Measurements from ENCODE around the gene PIEZO2.
"Not testable (repeated sequence)": the region's sequence is repeated elsewhere in the genome, so short reads cannot be mapped to it uniquely, and the experiment has no call there.

Gene PIEZO2

DNA sequence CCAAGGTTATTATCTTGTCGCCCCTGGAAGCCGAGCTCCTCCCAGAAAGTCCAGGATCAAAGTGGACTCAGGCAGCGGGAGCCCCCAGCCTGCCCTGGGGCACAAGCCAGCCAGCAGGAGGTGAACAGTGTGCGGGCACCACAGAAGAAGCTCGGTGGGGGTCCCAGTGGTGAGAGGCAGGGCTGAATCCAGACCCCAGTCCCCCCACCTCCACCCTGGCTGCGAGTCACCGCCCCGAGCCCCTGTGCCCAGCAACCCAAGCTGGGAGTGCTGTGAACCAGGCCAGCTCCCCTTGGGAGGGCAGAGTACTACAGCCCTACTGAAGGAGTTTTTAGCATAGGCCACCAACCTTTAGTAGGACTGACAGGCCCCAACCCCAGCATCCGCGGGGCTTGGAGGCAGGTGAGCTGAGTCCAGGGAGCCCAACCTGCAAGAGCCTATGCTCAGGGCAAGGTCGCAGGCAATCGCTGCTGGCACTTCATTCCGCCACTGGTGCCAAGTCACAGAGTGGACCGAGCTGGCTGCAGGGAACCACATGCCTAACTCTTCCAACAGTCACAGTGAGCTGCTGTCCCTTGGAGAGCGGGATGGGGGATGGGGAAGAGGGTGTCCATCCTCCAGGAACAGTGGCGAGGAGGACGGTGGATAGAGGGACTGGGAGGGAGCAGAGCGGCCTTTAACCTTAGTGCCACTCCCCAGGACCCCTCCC, 3.0 kb downstream of the PIEZO2 start:
- TF ChIP-seq, protein P1, sequence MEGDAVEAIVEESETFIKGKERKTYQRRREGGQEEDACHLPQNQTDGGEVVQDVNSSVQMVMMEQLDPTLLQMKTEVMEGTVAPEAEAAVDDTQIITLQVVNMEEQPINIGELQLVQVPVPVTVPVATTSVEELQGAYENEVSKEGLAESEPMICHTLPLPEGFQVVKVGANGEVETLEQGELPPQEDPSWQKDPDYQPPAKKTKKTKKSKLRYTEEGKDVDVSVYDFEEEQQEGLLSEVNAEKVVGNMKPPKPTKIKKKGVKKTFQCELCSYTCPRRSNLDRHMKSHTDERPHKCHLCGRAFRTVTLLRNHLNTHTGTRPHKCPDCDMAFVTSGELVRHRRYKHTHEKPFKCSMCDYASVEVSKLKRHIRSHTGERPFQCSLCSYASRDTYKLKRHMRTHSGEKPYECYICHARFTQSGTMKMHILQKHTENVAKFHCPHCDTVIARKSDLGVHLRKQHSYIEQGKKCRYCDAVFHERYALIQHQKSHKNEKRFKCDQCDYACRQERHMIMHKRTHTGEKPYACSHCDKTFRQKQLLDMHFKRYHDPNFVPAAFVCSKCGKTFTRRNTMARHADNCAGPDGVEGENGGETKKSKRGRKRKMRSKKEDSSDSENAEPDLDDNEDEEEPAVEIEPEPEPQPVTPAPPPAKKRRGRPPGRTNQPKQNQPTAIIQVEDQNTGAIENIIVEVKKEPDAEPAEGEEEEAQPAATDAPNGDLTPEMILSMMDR (conservative IDR thresholded peaks at IDR 0.05; ENCODE audit: low read depth): no peak
- DNase-seq (ENCODE audit: low spot score): no peak
- ChIA-PET CTCF (no interaction called here), POLR2A (ENCODE audit: low non-redundant PET) (no interaction called here)
- H3K27ac ChIP-seq: no peak overlapping the region

DNA sequence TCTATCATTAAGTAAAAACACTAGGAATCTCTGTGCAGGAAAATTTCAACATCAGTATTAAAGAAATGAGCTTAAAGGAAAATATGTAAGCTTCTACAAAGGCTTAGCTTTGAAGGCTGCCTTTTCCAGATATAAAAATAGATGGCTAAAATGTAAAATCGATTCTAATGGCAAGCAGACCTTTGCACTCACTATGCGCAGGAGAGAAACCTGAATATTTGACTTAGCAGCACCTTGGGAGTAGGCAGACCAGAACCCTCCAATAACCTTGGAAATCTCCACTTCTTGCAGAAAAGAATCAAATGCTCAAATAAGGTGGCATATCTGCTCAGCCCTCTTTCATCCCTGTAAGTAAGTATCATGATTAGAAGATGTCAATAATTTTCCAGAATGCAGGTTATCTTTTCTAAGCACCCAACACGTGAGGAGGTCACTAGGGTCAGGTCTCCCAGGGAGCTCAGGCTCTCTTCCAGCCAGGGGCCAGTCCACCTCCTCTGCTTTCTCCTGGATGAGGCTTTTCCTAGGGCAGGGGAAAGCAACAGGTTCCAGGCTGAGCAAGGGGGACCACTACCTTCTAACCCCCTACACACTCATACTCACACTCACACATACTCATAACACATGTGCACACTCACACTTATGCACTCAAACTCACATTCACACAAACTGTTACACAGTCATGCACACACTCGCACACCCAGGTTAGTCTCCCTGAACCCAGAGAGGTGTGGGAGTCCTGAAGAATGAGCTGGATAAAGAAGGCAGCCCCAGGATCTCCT, 3.8 kb downstream of the PIEZO2 start:
- no peak for DNase-seq (ENCODE audit: low spot score)
- TF ChIP-seq, protein P1 (conservative IDR thresholded peaks at IDR 0.05; ENCODE audit: low read depth): no peak
- CTCF ChIA-PET: interaction anchor here (0.6 kb wide), 2 partner anchors 334 to 691 kb away, joined by 3 read pairs; no protein-coding TSS in a partner anchor
- POLR2A ChIA-PET (ENCODE audit: low non-redundant PET): no interaction called here
- H3K27ac ChIP-seq: no peak overlapping the region

DNA sequence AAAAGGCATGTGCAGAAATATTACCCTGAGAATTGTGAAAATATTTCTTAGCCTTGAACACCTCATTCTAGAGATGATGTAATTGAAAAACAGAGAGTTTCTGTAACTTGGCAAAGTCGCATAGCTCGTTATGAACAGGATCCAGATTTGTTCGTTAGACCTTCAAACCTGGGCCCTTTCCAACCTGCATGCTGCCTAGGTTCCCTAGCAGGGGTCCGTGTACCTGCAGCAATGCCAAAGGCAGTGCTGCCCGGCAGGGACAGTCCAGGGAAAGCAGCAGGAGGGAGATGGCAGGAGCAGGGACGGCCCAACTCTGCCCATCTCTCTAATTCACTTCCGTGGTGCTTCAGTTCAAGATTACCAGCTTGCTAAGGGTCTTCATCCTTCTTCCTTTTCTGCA, 12.0 kb downstream of the PIEZO2 start:
- CTCF ChIA-PET: no interaction called here
- TF ChIP-seq, protein P1 (conservative IDR thresholded peaks at IDR 0.05; ENCODE audit: low read depth): no peak
- POLR2A ChIA-PET (ENCODE audit: low non-redundant PET): no interaction called here
- DNase-seq (ENCODE audit: low spot score): no peak
- no peak overlapping the region for H3K27ac ChIP-seq

DNA sequence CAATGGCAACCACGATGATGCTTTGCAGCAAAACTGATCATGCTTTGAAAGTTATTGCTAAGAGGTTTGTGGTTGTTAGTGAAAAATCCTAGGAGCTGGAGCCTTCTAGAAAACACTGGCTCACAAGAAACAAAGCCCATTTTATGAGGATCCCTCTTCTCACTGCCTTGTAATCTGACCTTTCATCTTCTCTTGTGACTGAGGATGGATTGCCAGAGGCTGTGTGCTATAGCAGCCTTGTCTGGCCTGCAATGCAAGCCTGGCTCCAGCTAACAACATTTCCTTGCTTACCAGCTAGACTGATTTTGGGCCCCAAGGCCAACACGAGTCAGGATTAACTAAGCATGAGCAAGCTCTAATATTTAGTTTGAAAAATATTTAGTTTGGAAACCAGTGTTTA, 13.1 kb downstream of the PIEZO2 start:
- POLR2A ChIA-PET (ENCODE audit: low non-redundant PET): no interaction called here
- no peak overlapping the region for H3K27ac ChIP-seq
- TF ChIP-seq, protein P1 (conservative IDR thresholded peaks at IDR 0.05; ENCODE audit: low read depth): no peak
- CTCF ChIA-PET: interaction anchor here (0.6 kb wide), 1 partner anchor 43 kb away, joined by 3 read pairs; no protein-coding TSS in a partner anchor
- DNase-seq (ENCODE audit: low spot score): no peak

DNA sequence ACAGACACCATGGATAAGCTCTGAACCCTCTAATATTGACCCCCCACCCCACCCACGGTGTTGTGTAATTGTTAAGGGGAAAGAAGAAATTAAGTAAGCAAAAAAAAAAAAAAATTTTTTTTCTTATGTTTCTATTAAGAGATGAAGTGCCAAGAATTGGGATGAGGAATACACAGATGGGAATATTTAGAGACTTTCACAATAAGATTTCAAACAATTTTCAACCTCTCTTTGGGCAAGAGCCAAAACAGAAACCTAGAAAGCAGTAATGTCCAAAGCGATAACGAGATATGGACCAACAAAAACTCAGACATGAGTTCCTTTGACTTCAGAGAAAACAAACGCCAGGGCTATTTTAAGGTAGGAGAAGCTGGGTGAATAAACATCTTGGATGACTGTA, 14.4 kb downstream of the PIEZO2 start:
- no peak overlapping the region for H3K27ac ChIP-seq
- DNase-seq (ENCODE audit: low spot score): no peak
- TF ChIP-seq, protein P1 (conservative IDR thresholded peaks at IDR 0.05; ENCODE audit: low read depth): no peak
- ChIA-PET POLR2A (ENCODE audit: low non-redundant PET) (no interaction called here), CTCF (no interaction called here)

DNA sequence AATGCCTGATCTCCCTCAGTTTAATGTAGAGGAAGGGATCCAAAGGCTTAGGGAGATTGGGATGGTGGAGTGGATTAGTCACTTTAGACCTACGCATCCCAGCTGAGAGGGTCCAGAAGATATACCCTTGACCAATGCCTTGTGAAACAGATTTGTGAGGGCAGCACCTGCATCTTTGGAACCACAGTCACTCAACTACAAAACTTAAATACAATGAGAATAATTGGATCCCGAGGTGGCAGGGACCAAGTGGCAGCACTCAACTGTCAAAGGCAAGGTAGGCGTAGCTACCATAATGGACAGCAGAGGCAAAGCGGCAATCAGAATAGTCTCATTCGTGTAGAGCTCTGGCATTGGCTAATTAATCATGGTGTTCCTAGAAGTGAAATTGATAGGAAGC, 20.3 kb downstream of the PIEZO2 start:
- POLR2A ChIA-PET (ENCODE audit: low non-redundant PET); CTCF ChIA-PET; H3K27ac ChIP-seq; DNase-seq (ENCODE audit: low spot score): not testable (repeated sequence)
